Stomach (tissue), 9 donors: ENCODE results near the gene CLASRP. TPM values are rescaled to one million over a fixed set of nuclear protein-coding genes. Genes with fewer than 3 reads are reported as not detected.

ENCODE experiments used
- DNase-seq, 2 donors: peaks; one replicate each; pipeline versions ENCODE4 v3.0.0 to v3.0.0-alpha.2; 2013 to 2019
- H3K27ac ChIP-seq, 5 donors: fragments of 200-600 bp in 4 of 5; sonication (generic) in 4 of 5; one replicate each; pipeline ENCODE4 v1.5.1; 2013 to 2019; ENCODE audit warnings: mild to moderate bottlenecking in 1 of 5, moderate library complexity in 1 of 5
- H3K27me3 ChIP-seq, 3 donors: fragments of 200-600 bp; sonication (generic); one replicate each; pipeline ENCODE4 v1.5.1; 2017 to 2019; ENCODE audit warnings: mixed run types in 1 of 3
- H3K36me3 ChIP-seq, 4 donors: fragments of 200-600 bp; sonication (generic); 1 replicate in 3 of 4; 2 replicates in 1 of 4; pipeline ENCODE4 v1.5.1; 2016 to 2019
- H3K4me1 ChIP-seq, 4 donors: fragments of 200-600 bp; sonication (generic); one replicate each; pipeline ENCODE4 v1.5.1; 2016 to 2019
- H3K4me3 ChIP-seq, 4 donors: fragments of 200-600 bp; sonication (generic) in 3 of 4; one replicate each; pipeline ENCODE4 v1.5.1; 2016 to 2019; ENCODE audit warnings: mild to moderate bottlenecking in 1 of 4
- H3K9me3 ChIP-seq, 4 donors: fragments of 200-600 bp; sonication (generic); one replicate each; pipeline ENCODE4 v1.5.1; 2016 to 2019
- CTCF ChIP-seq, 7 experiments: fragments of 450-650 bp in 4 of 7; fragments of 200-600 bp in 3 of 7; sonication (generic) in 3 of 7; IDR thresholded peaks; one replicate each; pipeline ENCODE4 v1.5.1; 2016 to 2019; ENCODE audit warnings: antibody characterized with exemption in 7 of 7, control low read depth in 2 of 7, mild to moderate bottlenecking in 1 of 7
- EP300 ChIP-seq: sonication (generic); formaldehyde crosslinking; IDR thresholded peaks from one replicate; pipeline ENCODE4 v1.6.1; 2017; ENCODE audit warnings: antibody characterized with exemption
- POLR2A ChIP-seq, 4 donors: fragments of 450-650 bp; IDR thresholded peaks; one replicate each; pipeline ENCODE4 v1.6.1; 2016; ENCODE audit warnings: antibody characterized with exemption in 4 of 4, control low read depth in 2 of 4, mild to moderate bottlenecking in 1 of 4, moderate library complexity in 1 of 4
- POLR2AphosphoS5 ChIP-seq, 3 donors: sonication (generic); formaldehyde crosslinking; IDR thresholded peaks; one replicate each; pipeline ENCODE4 v1.6.1; 2016; ENCODE audit warnings: antibody characterized with exemption in 3 of 3
- WGBS, 5 donors: extraction: QIAGEN DNeasy Blood & Tissue Kit in 3 of 5; methylation state at CpG; one replicate each; pipeline versions ENCODE4 v1.1.5 to v1.1.7; 2013 to 2018; 5-methylcytosine and 5-hydroxymethylcytosine counted together
- intact Hi-C: fragments of 100-400 bp; cut with DNase I; formaldehyde crosslinking; loops from one replicate; pipeline ENCODE4 v1.15.1; 2023; ENCODE audit warnings: low total_unique reads
- polyA plus RNA-seq, 3 donors: library from polyadenylated mRNA; stranded (reverse); fragments of 200-250 nt; gene quantifications; one replicate each; pipeline ENCODE4 v1.2.3, GENCODE V29; 2013
- total RNA-seq, 5 donors: library from RNA; depleted of rRNA; stranded (reverse); fragments of >200 nt; gene quantifications; one replicate each; pipeline versions ENCODE4 v1.1.0 to v1.2.3, GENCODE V29; 2014 to 2016
- donor health status: healthy with polysubstance abuse.
- donor health status: Bipolar disorder and iron deficiency.
- donor health status: healthy.

CLASRP gene
- total and polyA plus RNA-seq, 8 donors: 27.0 to 491 (median 109) TPM

GRCh38 chr19:45100201-45100600 is 61.4 kb downstream of the CLASRP start:
- WGBS, 5 donors: 22 to 62% (median 29%) methylated on average over 3 of the region's 3 CpGs
- Histone ChIP-seq H3K9me3 (no peaks in the 10 kb centered on the region), H3K4me3 (peak overlapping the region in 2 of 4 donors; percentile 3 to 8), H3K4me1 (peaks cover 99 to 100% (median 100%) of the 10 kb centered on the region in 4 donors), H3K27me3 (no peaks in the 10 kb centered on the region), H3K36me3 (no peaks in the 10 kb centered on the region), H3K27ac (peak overlapping the region; percentile 82 to 94 (median 87))
- no peak for DNase-seq
- intact Hi-C loops: no loop called here
- no peak for TF ChIP-seq EP300
- peak in 2 of 3 donors; percentile 42 to 71 for TF ChIP-seq POLR2AphosphoS5 (IDR thresholded peaks at IDR 0.05)

DNA sequence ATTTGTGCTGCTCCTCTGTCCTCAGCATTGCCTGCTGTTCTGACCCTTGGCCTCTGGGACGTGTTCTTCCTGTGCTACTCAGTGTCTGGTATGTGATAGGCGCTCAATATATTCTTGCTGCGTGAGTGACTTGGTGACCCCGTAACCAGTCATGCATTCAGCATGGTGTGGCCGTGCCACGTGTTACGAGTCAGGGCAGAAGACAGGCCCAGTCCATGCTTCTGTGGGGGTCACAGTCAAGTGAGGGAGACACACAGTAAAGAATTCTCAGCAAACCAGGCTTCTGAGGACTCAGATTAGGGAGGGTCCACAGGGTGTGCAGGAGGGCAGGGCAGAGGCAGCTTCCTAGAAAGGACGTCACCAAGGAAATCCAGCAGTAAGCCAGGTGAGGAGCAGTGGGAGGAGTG is 62.0 kb downstream of the CLASRP start:
- WGBS, 5 donors: 32 to 60% (median 44%) methylated on average over 8 of the region's 8 CpGs
- no peak overlapping the region for H3K4me3 ChIP-seq
- no peaks in the 10 kb centered on the region for H3K9me3 ChIP-seq
- no peak for TF ChIP-seq CTCF (IDR thresholded peaks at IDR 0.05)
- no peak for TF ChIP-seq POLR2A (IDR thresholded peaks at IDR 0.05)
- no peak for TF ChIP-seq POLR2AphosphoS5 (IDR thresholded peaks at IDR 0.05)
- no peak for TF ChIP-seq EP300
- peak overlapping the region; percentile 82 to 94 (median 87) for H3K27ac ChIP-seq
- peaks cover 98 to 100% (median 100%) of the 10 kb centered on the region in 4 donors for H3K4me1 ChIP-seq
- no peaks in the 10 kb centered on the region for H3K36me3 ChIP-seq
- H3K27me3 ChIP-seq: no peaks in the 10 kb centered on the region
- intact Hi-C loops: no loop called here
- DNase-seq: peak in 1 of 2 donors; percentile 71

DNA sequence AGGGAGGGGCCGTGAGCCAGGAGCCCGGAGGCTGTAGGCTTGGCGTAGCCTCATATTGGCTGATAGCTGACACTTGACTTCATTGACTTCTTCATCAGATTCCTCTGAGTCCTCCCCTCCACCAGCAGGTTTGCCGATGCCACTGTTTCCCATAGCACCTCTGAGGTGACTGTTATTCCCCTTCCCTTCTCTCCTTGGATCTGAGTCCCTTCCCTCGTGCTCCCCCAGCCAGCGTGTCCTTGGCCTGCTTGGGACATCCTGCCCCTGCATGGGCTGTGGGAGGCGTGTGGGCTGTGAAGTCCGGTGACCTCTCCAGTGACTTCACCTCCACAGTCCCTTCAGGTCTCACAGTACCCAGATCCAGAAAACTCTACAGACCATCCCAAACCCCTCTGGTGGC is 63.0 kb downstream of the CLASRP start:
- DNase-seq: no peak
- TF ChIP-seq POLR2AphosphoS5 (IDR thresholded peaks at IDR 0.05): no peak
- no peak for TF ChIP-seq EP300
- no peak for TF ChIP-seq POLR2A (IDR thresholded peaks at IDR 0.05)
- no peak for TF ChIP-seq CTCF (IDR thresholded peaks at IDR 0.05)
- intact Hi-C loops: no loop called here
- Histone ChIP-seq H3K27ac (peak overlapping the region; percentile 82 to 94 (median 87)), H3K4me3 (no peak overlapping the region), H3K9me3 (no peaks in the 10 kb centered on the region), H3K36me3 (no peaks in the 10 kb centered on the region), H3K4me1 (peaks cover 88 to 96% (median 94%) of the 10 kb centered on the region in 4 donors), H3K27me3 (no peaks in the 10 kb centered on the region)
- WGBS, 5 donors: 57 to 72% (median 67%) methylated on average over 7 to 8 of the region's 8 CpGs

GRCh38 chr19:45102481-45102880 is 63.6 kb downstream of the CLASRP start:
- intact Hi-C loops: no loop called here
- WGBS, 5 donors: 91 to 96% (median 94%) methylated on average over 6 to 7 of the region's 7 CpGs
- H3K27ac ChIP-seq: peak overlapping the region; percentile 17 to 94 (median 87)

More at GRCh38 chr19:45102481-45102880, 63.6 kb downstream of the CLASRP start:
- no peak for DNase-seq
- H3K4me1 ChIP-seq: peaks cover 81 to 92% (median 88%) of the 10 kb centered on the region in 4 donors
- TF ChIP-seq EP300 (no peak), CTCF (IDR thresholded peaks at IDR 0.05) (no peak), POLR2AphosphoS5 (IDR thresholded peaks at IDR 0.05) (no peak), POLR2A (IDR thresholded peaks at IDR 0.05) (no peak)
- H3K4me3 ChIP-seq: no peak overlapping the region
- H3K27me3 ChIP-seq: no peaks in the 10 kb centered on the region
- H3K9me3 ChIP-seq: no peaks in the 10 kb centered on the region
- no peaks in the 10 kb centered on the region for H3K36me3 ChIP-seq
